Vagina (tissue), 2 donors: ENCODE data around the gene HDAC10. TPM values are rescaled to one million over a fixed set of nuclear protein-coding genes. Genes with fewer than 3 reads are reported as not detected.

Source experiments
- DNase-seq, 2 donors: peaks; one replicate each; pipeline ENCODE4 v3.0.0-alpha.2; 2017; ENCODE audit errors: extremely low spot score in 2 of 2
- H3K27ac ChIP-seq: fragments of 200-600 bp; sonication (generic); one replicate; pipeline ENCODE4 v1.5.1; 2019
- H3K27me3 ChIP-seq: fragments of 200-600 bp; sonication (generic); one replicate; pipeline ENCODE4 v1.5.1; 2019
- H3K36me3 ChIP-seq, 2 donors: fragments of 200-600 bp; sonication (generic); one replicate each; pipeline ENCODE4 v1.5.1; 2017 to 2019
- H3K4me1 ChIP-seq: fragments of 200-600 bp; sonication (generic); one replicate; pipeline ENCODE4 v1.5.1; 2019
- H3K4me3 ChIP-seq, 2 donors: fragments of 200-600 bp; sonication (generic); 1 replicate in 1 of 2; 2 replicates in 1 of 2; pipeline ENCODE4 v1.5.1; 2016 to 2019
- H3K9me3 ChIP-seq: fragments of 200-600 bp; sonication (generic); one replicate; pipeline ENCODE4 v1.5.1; 2019
- POLR2A ChIP-seq, 2 donors: fragments of 450-650 bp; IDR thresholded peaks; one replicate each; pipeline ENCODE4 v1.6.1; 2017; ENCODE audit warnings: antibody characterized with exemption in 2 of 2, mild to moderate bottlenecking in 2 of 2, moderate library complexity in 2 of 2
- POLR2AphosphoS5 ChIP-seq, 2 donors: sonication (generic); formaldehyde crosslinking; IDR thresholded peaks; one replicate each; pipeline ENCODE4 v1.9.0; 2017; ENCODE audit warnings: antibody characterized with exemption in 2 of 2, mild to moderate bottlenecking in 2 of 2, low read depth in 1 of 2; ENCODE audit not compliant: insufficient read depth in 1 of 2
- intact Hi-C: fragments of 100-400 bp; cut with DNase I; formaldehyde crosslinking; loops from one replicate; pipeline ENCODE4 v1.15.1; 2023
- total RNA-seq: library from RNA; depleted of rRNA; stranded (reverse); fragments of >200 nt; gene quantifications from one replicate; pipeline ENCODE4 v1.2.3, GENCODE V29; 2016
- TF ChIP-seq, protein P1 (sequence below), 3 experiments: fragments of 450-650 bp in 2 of 3; fragments of 200-600 bp in 1 of 3; sonication (generic) in 1 of 3; IDR thresholded peaks; one replicate each; pipeline ENCODE4 v1.5.1; 2017 to 2019; ENCODE audit warnings: antibody characterized with exemption in 3 of 3, mild to moderate bottlenecking in 2 of 3, moderate library complexity in 2 of 3

The HDAC10 gene
- total RNA-seq, 1 donor from 2014 or later: 29.2 TPM

DNA sequence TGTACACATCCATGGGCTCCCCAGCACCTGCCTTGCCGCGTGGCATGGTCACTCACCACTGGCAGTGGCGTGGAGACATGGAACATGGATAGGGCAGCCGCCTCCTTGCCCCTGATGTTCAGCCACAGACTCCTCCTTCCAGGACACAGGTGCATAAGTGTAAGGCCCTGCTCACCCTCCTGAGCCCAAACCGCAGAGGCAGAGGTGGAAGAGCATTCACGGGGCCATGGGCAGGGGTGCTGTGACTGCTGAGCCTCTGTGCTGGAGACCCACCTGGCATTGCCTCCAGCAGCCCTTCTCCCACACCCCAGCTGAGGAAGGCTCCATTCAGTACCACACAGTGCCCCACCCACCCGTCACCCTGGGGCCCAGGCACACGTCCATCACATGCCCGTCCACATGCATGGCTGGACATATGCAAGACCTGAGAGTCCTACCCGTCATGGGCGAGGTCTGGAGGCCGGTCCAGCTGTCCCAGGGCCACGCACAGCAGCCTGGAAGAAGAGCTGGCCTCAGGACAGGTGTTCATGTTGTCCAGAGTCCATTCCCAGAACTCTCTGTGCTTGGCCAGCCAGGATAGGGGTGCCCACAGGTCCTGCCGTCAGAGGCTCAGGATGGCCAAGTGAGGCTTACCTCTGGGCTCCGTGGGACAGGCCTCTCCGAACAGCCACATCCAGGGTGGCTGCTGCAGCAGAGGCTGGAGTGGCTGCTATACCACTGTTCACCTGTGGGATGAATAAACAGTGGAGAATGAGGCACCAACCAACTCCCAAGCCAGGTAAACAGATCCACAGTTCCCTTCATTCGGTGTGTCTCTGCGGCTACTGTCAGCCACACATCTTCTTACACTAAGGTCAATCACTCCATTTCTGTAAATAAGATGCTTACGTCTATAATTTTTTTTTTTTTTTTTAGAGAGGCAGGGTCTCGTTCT is 4.6 kb downstream of the HDAC10 start:
- Histone ChIP-seq H3K27me3 (no peaks in the 10 kb centered on the region), H3K36me3 (peaks cover 0 to 10% of the 10 kb centered on the region in 2 donors), H3K4me3 (no peak overlapping the region), H3K27ac (peak overlapping the region; percentile 85), H3K4me1 (peaks cover 81% of the 10 kb centered on the region), H3K9me3 (no peaks in the 10 kb centered on the region)
- no peak for DNase-seq
- TF ChIP-seq POLR2AphosphoS5 (IDR thresholded peaks at IDR 0.05; ENCODE audit: insufficient read depth in 1 of 2, low read depth in 1 of 2) (no peak), POLR2A (IDR thresholded peaks at IDR 0.05) (no peak)
- TF ChIP-seq, protein P1, sequence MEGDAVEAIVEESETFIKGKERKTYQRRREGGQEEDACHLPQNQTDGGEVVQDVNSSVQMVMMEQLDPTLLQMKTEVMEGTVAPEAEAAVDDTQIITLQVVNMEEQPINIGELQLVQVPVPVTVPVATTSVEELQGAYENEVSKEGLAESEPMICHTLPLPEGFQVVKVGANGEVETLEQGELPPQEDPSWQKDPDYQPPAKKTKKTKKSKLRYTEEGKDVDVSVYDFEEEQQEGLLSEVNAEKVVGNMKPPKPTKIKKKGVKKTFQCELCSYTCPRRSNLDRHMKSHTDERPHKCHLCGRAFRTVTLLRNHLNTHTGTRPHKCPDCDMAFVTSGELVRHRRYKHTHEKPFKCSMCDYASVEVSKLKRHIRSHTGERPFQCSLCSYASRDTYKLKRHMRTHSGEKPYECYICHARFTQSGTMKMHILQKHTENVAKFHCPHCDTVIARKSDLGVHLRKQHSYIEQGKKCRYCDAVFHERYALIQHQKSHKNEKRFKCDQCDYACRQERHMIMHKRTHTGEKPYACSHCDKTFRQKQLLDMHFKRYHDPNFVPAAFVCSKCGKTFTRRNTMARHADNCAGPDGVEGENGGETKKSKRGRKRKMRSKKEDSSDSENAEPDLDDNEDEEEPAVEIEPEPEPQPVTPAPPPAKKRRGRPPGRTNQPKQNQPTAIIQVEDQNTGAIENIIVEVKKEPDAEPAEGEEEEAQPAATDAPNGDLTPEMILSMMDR (IDR thresholded peaks at IDR 0.05): no peak
- intact Hi-C loops: no loop called here

DNA sequence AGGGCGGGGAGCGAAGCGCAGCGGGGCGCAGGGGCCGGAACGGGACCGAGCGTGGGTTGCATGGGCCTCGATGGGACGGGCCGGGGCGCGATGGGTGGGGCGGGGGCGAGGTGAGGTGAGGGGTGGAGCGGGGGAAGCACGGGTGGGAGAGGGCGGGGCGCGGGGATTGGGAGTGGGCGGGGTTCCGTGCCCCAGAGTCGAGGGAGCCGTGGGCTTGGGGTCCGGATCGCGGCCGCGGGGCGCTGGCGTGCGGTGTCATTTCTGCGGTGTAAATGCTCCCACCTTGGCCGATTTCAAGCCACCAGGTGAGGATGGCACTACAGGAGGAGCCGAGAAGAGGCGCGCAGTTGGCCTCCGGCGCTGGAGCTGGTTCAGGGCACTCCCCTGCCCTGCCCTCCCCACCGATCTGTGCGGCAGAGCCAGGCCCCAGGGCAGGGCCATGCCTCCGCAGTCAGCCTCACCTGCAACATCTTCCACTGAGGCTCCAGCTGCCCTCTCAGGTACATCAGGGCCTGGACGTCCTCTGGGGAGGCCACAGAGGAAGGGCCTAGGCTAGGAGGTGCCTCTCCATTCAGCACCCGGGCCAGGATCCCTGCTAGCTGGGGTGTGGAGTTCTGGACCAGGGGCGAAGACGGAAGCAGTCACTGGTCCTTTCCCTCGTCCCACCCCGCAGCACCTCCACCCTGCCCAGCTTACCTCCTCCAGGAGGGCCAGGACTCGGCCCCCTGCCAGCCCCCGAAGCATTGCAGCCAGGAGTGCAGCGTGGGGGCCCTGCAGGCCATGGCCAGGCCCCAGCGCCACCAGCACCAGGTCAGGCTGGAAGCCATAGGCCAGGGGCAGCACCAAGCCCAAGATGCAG is 5.6 kb downstream of the HDAC10 start:
- peak overlapping the region; percentile 62 to 76 for H3K4me3 ChIP-seq
- H3K4me1 ChIP-seq: peaks cover 82% of the 10 kb centered on the region
- H3K27ac ChIP-seq: peak overlapping the region; percentile 85
- H3K9me3 ChIP-seq: no peaks in the 10 kb centered on the region
- H3K36me3 ChIP-seq: peaks cover 0 to 10% of the 10 kb centered on the region in 2 donors
- H3K27me3 ChIP-seq: no peaks in the 10 kb centered on the region
- intact Hi-C loops: no loop called here
- DNase-seq: no peak
- TF ChIP-seq, protein P1 (IDR thresholded peaks at IDR 0.05): peak in 1 of 3 experiments; percentile 7
- TF ChIP-seq POLR2A (IDR thresholded peaks at IDR 0.05): no peak

DNA sequence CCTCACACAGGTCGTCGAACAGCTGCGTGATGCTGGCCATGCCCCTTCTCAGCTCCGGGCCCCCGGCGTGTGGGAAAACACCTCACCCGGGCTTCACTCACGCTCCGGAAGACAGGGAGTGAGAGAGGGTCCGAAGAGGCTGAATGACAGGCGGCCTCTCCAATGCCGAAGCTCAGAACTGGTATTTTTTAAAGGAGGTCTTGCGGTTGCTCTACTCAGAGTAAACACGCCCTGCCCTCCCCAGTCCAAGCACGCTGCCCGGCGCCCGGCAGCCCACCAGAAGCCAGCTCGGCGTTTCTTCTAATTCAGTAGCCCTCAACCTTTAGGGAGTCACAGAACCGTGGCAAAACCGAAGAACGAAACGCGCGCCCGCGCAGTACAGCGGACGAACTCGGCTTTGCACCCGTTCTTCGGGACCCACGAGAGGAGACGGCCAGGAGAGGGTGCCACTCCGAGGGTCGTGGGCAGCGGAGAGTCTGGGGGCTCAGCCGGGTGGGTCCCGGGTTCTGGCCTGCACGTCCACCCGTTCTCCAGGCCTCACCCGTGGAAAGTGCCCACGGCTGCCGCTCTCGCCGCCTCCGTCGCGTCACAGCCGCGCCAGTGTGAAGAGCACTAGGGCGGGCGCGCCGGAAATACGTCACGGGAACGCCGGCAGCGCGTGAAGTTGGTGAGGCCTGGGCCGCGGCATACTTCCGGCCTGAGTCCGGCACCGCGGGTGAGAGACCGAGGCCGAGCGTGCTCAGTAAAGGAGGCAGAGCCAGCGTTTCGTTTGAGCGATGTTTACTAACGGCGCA is 6.4 kb downstream of the HDAC10 start, which contains the start of gene TUBGCP6:
TUBGCP6 (minus strand) TSS at position 604 of the 794 bp plus-strand sequence; CDS start at position 40, 564 bp downstream.
- peak within 1 kb of the TSS; percentile 85 for H3K27ac ChIP-seq
- H3K4me3 ChIP-seq: peak within 1 kb of the TSS; percentile 62 to 76
- peaks cover 75% of the 10 kb centered on the region for H3K4me1 ChIP-seq
- peak in 1 of 2 donors; percentile 93 for DNase-seq
- H3K9me3 ChIP-seq: no peaks in the 10 kb centered on the region
- TF ChIP-seq POLR2AphosphoS5 (IDR thresholded peaks at IDR 0.05; ENCODE audit: insufficient read depth in 1 of 2, low read depth in 1 of 2) (peak; percentile 94 to 95), POLR2A (IDR thresholded peaks at IDR 0.05) (peak in 1 of 2 donors; percentile 48)
- TF ChIP-seq, protein P1 (IDR thresholded peaks at IDR 0.05): peak in 1 of 3 experiments; percentile 35
- H3K27me3 ChIP-seq: no peaks in the 10 kb centered on the region
- H3K36me3 ChIP-seq: peaks cover 0 to 10% of the 10 kb centered on the region in 2 donors
- intact Hi-C loops: no loop called here

DNA sequence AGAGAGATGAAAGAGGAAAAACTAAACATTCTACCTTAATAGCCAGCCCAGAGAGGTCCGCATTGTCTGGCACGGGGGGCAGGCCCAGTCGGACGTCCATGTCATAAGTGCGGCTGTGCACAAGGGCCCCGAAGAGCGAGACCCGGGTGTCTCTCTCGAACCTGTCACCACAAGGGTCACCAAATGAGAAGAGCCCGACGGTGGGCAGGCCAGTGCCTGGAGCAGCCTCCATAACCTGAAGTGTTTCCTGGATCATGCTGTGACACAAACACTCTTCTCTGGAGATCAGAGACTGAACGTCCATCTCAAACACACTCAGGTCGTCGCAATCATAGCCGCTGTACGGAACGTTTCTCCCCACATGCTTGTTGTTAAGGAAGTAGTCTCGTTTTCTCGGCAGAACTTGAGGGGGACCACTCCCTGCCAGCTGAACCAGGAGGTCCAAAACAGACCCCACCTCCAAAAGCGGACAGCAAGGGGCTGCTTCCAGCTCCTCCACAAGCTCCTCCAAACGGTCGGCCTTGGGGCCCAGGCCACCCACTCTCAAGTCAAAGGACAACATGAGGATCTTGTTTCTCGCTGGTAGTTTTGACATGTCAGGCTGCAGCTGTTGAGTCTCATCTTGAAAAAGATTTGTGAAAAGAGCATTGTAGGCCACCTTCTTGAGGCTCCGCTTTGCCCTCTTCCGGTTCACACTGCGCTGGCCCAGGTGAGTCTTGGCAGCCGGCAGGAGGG is 7.2 kb downstream of the HDAC10 start:
- intact Hi-C loops: no loop called here
- peak overlapping the region; percentile 62 to 76 for H3K4me3 ChIP-seq
- no peak for DNase-seq
- peaks cover 68% of the 10 kb centered on the region for H3K4me1 ChIP-seq
- H3K36me3 ChIP-seq: peaks cover 0 to 10% of the 10 kb centered on the region in 2 donors
- H3K9me3 ChIP-seq: no peaks in the 10 kb centered on the region
- H3K27ac ChIP-seq: peak overlapping the region; percentile 85
- TF ChIP-seq, protein P1 (IDR thresholded peaks at IDR 0.05): no peak
- TF ChIP-seq POLR2AphosphoS5 (IDR thresholded peaks at IDR 0.05; ENCODE audit: insufficient read depth in 1 of 2, low read depth in 1 of 2): no peak
- TF ChIP-seq POLR2A (IDR thresholded peaks at IDR 0.05): no peak
- no peaks in the 10 kb centered on the region for H3K27me3 ChIP-seq
